NK-92 (cell line): ENCODE results near the gene KCNH1.

Experiments used
- DNase-seq: peaks from one replicate; lab custom pipeline; 2025; ENCODE audit not compliant: unreplicated experiment; lab: John Stamatoyannopoulos, UW

Gene KCNH1

DNA sequence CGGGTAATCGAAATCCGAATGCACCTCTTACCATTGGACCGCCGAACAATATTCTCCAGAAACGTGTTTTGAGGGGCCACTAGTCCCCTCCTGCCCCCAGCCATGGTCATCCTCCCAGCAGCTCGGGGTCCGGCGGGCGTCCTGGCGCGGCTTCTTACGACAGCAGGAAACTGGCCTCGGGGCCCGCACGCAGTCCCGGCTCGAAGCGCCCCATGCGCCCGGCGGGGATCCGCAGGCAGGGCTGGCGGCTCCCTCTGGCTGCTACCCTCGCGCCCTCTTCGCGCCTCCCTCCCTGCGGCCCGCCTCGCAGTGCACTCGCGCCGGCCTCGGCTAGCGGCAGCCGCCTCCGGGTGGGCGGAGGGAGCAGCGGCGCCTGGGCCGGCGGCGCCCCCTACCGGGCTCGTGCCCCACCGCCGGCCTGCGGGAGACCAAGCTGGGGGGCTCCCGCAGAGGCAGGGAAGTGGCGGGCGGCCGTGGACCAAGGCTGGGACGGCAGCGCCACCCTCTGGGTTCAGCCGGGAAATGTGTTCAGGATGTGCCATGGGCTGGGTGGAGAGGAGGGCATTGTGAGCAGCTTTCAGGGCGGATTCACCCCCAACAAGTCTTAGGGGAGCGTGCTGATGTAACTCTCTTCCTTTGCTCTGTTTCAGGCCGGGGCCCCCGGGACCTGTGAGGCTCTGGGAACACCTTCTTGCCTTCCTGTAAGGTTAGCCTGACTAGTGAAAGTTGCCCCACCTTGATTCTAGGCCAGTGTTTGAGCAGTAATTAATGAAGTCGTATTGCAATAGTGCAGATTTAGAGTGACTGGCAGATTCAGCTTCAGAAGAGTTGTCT, at the start of gene KCNH1:
KCNH1 (minus strand) TSS at position 313 of the 834 bp plus-strand sequence; CDS start at position 110, 203 bp downstream.
- no peak for DNase-seq

- DNase-seq: no peak
Measured at GRCh38 chr1:211182746-211183145, 48.8 kb upstream of the KCNH1 start.

GRCh38 chr1:211174375-211174774, 40.4 kb upstream of the KCNH1 start:
- no peak for DNase-seq

GRCh38 chr1:211172657-211173056, 38.7 kb upstream of the KCNH1 start:
- no peak for DNase-seq

GRCh38 chr1:211169353-211169752, 35.4 kb upstream of the KCNH1 start:
- DNase-seq: no peak

DNA sequence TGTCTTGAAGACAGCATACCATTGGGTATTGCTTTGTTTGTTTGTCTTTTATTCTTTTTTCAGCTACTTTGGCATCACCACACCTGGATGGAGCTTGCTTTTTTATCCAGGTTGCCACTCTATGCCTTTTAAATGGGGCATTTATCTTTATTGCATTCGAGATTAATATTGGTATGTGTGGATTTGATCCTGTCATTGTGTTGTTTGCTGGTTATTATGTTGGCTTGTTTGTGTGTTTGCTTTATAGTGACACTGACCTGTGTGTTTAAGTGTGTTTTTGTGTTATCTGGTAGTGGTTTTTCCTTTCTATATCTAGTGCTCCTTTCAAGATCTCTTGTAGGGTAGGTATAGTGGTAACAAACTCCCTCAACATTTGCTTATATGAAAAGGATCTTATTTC, 24.9 kb upstream of the KCNH1 start:
- DNase-seq: no peak

- no peak for DNase-seq
Measured at GRCh38 chr1:211155040-211155439, 21.1 kb upstream of the KCNH1 start.

DNA sequence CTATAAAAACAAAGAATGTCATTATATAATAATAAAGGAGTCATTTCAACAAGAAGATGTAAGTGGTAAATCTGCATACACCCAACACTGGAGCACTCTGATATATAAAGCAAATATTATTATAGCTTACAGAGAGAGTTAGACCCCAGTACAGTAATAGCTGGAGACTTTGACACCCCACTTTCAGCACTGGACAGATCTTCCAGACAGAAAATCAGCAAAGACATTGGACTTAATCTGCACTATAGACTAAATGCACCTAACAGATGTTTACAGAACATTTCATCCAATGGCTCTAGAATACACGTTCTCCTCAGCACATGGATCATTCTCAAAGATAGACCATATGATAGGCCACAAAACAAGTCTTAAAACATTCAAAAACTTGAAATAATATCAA, 20.0 kb upstream of the KCNH1 start:
- no peak for DNase-seq

GRCh38 chr1:211148366-211148765, 14.4 kb upstream of the KCNH1 start:
- DNase-seq: no peak

DNA sequence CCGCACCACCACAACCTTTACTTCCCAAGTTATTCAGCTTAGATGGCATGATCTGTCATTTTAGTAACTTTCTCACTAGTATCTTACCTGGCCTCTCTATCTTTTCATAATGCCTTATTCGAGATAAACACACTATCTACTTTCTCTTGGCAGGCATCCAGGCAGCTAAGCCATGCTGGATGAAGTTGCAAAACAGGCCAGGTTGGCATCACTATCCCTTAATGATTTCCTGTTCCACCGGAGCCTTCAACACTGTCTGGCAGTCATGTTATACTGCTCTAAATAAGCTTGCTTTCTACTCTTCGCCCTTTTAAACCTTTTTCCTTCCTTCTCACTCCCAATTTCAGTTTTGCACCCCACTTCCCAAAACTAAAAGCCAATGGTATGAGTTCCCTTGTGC, 12.0 kb upstream of the KCNH1 start:
- DNase-seq: no peak

DNA sequence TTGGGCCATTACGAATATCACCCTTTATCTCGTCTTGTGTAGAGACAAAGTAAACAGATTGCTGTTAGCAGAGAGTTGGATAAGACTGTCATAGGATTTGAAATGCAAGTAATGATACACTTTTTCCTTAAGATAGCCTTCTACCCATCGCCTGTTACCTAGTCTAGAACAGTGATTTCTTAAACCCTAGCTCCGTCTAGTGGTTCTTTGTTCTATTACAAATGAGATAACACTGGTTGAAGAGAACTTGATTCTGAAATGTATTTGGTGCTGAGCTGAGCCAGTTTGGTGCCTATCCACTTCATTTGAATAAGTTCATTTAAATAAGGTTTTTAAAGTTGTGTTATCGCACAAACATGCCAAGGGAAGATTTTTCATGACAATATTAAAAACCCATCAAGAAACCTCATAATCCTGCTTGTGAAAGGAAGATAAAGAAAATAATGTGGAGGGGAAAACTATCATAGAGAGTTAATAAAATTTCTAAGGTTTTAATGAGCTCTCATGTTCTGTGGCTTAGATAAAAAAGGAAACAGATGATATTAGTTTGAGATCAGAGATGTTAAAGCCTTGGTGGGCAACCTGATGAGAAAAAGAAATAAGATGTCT, 1.5 kb upstream of the KCNH1 start:
- DNase-seq: no peak

- DNase-seq: no peak
Measured at GRCh38 chr1:211133393-211133835, 534 bp downstream of the KCNH1 start.

- DNase-seq: no peak
Measured at GRCh38 chr1:211132721-211133392, 1.1 kb downstream of the KCNH1 start.

DNA sequence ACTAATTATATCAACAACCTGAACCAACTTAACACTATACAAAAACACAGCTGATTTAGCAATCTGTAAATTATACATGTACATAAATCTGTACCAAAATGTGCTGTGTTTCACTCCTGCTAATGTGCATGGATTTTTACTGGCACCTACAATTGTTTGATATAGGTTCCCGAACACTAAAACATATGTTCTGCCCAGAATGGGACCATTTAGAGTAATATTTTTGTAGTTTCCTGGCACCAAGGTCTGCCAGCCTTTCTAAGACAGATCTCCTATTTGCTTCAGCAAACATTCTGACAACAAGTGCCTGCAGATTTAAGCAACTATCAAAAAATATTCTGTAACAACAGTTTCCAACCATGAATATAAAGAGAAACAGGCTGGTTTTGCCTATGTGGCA, 4.2 kb downstream of the KCNH1 start:
- DNase-seq: no peak

DNA sequence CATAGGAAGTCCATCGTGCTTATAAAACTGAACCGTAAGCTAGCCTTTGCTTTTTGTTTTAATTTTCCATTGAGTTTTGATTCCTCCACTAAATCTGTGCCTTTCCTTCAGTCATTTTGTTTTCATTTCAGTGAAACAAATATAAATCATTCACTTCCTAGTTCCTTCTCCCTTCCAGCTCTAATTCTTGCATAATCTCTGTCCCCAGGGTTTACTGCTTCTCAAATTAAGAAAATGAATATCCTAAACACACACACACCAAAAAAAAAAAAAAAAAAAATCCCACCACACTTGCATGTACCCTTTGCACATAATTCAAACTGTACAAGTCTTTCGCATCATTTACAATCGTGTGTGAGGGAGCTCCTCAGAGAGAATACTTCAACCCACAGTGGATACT, 6.8 kb downstream of the KCNH1 start:
- DNase-seq: no peak

- DNase-seq: no peak
Measured at GRCh38 chr1:211126622-211127021, 7.3 kb downstream of the KCNH1 start.

- no peak for DNase-seq
Measured at GRCh38 chr1:211118407-211119102, 15.4 kb downstream of the KCNH1 start.

DNA sequence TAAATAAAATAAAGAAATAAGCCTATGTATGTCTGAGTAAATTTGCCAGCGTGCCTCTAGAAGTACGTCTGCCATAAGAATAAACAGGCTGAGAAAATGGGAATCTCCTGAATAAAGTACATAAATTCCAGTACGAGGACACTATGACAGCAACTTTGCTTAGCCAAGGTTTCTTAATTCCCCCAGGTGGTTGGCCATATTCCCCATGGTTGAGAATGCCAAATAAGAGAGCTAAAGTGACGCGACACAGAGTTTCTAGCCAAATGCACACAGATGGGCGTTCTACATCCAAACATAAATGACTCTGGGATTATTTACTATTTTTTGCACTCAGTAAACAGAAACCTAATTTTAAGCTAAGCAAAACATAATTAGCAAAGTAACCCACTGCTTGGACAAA, 19.5 kb downstream of the KCNH1 start:
- DNase-seq: no peak

- no peak for DNase-seq
Measured at GRCh38 chr1:211113566-211113965, 20.4 kb downstream of the KCNH1 start.

- DNase-seq: no peak
Measured at GRCh38 chr1:211111351-211111750, 22.6 kb downstream of the KCNH1 start.

GRCh38 chr1:211101481-211101880, 32.5 kb downstream of the KCNH1 start:
- DNase-seq: no peak
